Sigmoid colon (tissue), 4 donors: ENCODE measurements around the gene CREB3.

Experiments
- EP300 ChIP-seq, 4 donors: sonication (generic); formaldehyde crosslinking; IDR thresholded peaks; one replicate each; pipeline ENCODE4 v1.6.1; 2017; ENCODE audit warnings: antibody characterized with exemption in 4 of 4
- POLR2A ChIP-seq, 2 donors: fragments of 450-650 bp; IDR thresholded peaks; one replicate each; pipeline ENCODE4 v1.6.1; 2016; ENCODE audit warnings: antibody characterized with exemption in 2 of 2, mild to moderate bottlenecking in 2 of 2, moderate library complexity in 2 of 2
- POLR2AphosphoS5 ChIP-seq, 4 donors: sonication (generic); formaldehyde crosslinking; IDR thresholded peaks; one replicate each; pipeline ENCODE4 v1.6.1; 2017; ENCODE audit warnings: antibody characterized with exemption in 4 of 4
- TF ChIP-seq, protein P1 (sequence below), 4 experiments: fragments of 450-650 bp in 3 of 4; fragments of 200-600 bp in 1 of 4; IDR thresholded peaks; one replicate each; pipeline ENCODE4 v1.5.1; 2016 to 2019; ENCODE audit warnings: antibody characterized with exemption in 4 of 4, mild to moderate bottlenecking in 3 of 4, moderate library complexity in 2 of 4

DNA sequence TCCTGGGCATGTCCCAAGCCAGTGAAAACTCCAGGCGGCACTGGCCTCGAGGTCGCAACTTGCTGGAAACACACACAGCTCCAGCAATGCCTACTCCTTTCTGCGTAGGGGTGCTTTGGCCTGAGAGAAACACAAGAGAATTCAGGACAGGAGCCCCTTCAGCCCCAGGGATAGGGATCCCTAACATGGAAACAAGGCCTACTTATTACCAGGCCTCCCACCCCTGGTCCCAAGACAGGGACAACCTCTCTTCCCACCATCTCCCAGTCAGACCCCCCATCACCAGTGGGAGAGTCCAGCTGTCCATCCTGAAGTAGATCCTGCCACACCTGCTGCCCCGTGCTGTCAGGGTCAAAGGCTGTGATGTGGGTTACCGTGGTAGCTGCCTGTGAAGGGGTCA is 7.8 kb downstream of the CREB3 start:
- no peak for TF ChIP-seq POLR2A (IDR thresholded peaks at IDR 0.05)
- TF ChIP-seq, protein P1, sequence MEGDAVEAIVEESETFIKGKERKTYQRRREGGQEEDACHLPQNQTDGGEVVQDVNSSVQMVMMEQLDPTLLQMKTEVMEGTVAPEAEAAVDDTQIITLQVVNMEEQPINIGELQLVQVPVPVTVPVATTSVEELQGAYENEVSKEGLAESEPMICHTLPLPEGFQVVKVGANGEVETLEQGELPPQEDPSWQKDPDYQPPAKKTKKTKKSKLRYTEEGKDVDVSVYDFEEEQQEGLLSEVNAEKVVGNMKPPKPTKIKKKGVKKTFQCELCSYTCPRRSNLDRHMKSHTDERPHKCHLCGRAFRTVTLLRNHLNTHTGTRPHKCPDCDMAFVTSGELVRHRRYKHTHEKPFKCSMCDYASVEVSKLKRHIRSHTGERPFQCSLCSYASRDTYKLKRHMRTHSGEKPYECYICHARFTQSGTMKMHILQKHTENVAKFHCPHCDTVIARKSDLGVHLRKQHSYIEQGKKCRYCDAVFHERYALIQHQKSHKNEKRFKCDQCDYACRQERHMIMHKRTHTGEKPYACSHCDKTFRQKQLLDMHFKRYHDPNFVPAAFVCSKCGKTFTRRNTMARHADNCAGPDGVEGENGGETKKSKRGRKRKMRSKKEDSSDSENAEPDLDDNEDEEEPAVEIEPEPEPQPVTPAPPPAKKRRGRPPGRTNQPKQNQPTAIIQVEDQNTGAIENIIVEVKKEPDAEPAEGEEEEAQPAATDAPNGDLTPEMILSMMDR (IDR thresholded peaks at IDR 0.05), result no peak
- no peak for TF ChIP-seq POLR2AphosphoS5 (IDR thresholded peaks at IDR 0.05)
- TF ChIP-seq EP300 (IDR thresholded peaks at IDR 0.05), result no peak
